GM23338 (cell line): ENCODE results near the gene FAM83F. TPM values are rescaled to one million over a fixed set of nuclear protein-coding genes. Genes with fewer than 3 reads are reported as not detected.

ENCODE experiments used
- ATAC-seq: fragments of 200-7000 bp; cut with Tn5 transposase; 3 replicates; pipeline ENCODE4 v1.9.1; 2020
- DNase-seq: peaks from one replicate; pipeline ENCODE4 v3.0.0-alpha.2; 2015; ENCODE audit warnings: low spot score
- H2AFZ ChIP-seq: fragments of 200-600 bp; sonication (generic); 2 replicates; pipeline ENCODE4 v1.8.0; 2016; ENCODE audit warnings: antibody characterized with exemption, mild to moderate bottlenecking, moderate library complexity
- H3F3A ChIP-seq: fragments of 200-600 bp; sonication (generic); replicated peaks from 2 replicates; pipeline ENCODE4 v1.8.0; 2017; ENCODE audit warnings: antibody characterized with exemption, mixed run types, low read depth
- H3K27ac ChIP-seq: fragments of 200-600 bp; sonication (generic); 2 replicates; pipeline ENCODE4 v1.6.1; 2016; ENCODE audit warnings: low read depth
- H3K27me3 ChIP-seq: fragments of 200-600 bp; sonication (generic); 2 replicates; pipeline ENCODE4 v1.8.0; 2016; ENCODE audit warnings: mild to moderate bottlenecking, mixed run types, moderate library complexity; ENCODE audit not compliant: insufficient read depth
- H3K36me3 ChIP-seq: fragments of 200-600 bp; sonication (generic); 2 replicates; pipeline ENCODE4 v1.8.0; 2016; ENCODE audit warnings: mild to moderate bottlenecking; ENCODE audit not compliant: insufficient read depth
- H3K4me1 ChIP-seq: fragments of 200-600 bp; sonication (generic); 2 replicates; pipeline ENCODE4 v1.8.0; 2016; ENCODE audit warnings: mild to moderate bottlenecking, moderate library complexity; ENCODE audit not compliant: insufficient read depth
- H3K4me2 ChIP-seq: fragments of 200-600 bp; sonication (generic); 2 replicates; pipeline ENCODE4 v1.7.1; 2017; ENCODE audit warnings: mixed run types
- H3K4me3 ChIP-seq: fragments of 200-600 bp; sonication (generic); 2 replicates; pipeline ENCODE4 v1.6.1; 2016; ENCODE audit warnings: mixed run types
- H3K79me2 ChIP-seq: fragments of 200-600 bp; sonication (generic); replicated peaks from 2 replicates; pipeline ENCODE4 v1.8.0; 2017; ENCODE audit warnings: mild to moderate bottlenecking; ENCODE audit not compliant: insufficient read depth
- H3K9me2 ChIP-seq: fragments of 200-600 bp; sonication (generic); 2 replicates; pipeline ENCODE4 v1.8.0; 2017; ENCODE audit not compliant: insufficient read depth
- H4K20me1 ChIP-seq: fragments of 200-600 bp; sonication (generic); replicated peaks from 2 replicates; pipeline ENCODE4 v1.8.0; 2017; ENCODE audit warnings: mild to moderate bottlenecking; ENCODE audit not compliant: insufficient read depth
- H3K27ac Mint-ChIP-seq: 2 replicates; pipeline ENCODE4 v1.8.0; 2020; ENCODE audit warnings: inconsistent platforms, mild to moderate bottlenecking, moderate library complexity, mixed read lengths
- H3K27me3 Mint-ChIP-seq: 3 replicates; pipeline ENCODE4 v1.8.0; 2022; ENCODE audit warnings: low read depth, mild to moderate bottlenecking, moderate library complexity, mixed read lengths, inconsistent platforms; ENCODE audit not compliant: insufficient read depth, poor library complexity
- H3K36me3 Mint-ChIP-seq: 3 replicates; pipeline ENCODE4 v1.8.0; 2021; ENCODE audit warnings: low read depth, mild to moderate bottlenecking, inconsistent platforms, moderate library complexity, mixed read lengths
- H3K4me1 Mint-ChIP-seq: 3 replicates; pipeline ENCODE4 v1.8.0; 2020; ENCODE audit warnings: mild to moderate bottlenecking, inconsistent platforms, mixed read lengths
- H3K4me3 Mint-ChIP-seq: 3 replicates; pipeline ENCODE4 v1.8.0; 2021; ENCODE audit warnings: moderate library complexity, mild to moderate bottlenecking, inconsistent platforms, mixed read lengths
- H3K9me3 Mint-ChIP-seq: 3 replicates; pipeline ENCODE4 v1.8.0; 2020; ENCODE audit warnings: moderate library complexity, mild to moderate bottlenecking, inconsistent platforms, mixed read lengths
- CREB1 ChIP-seq: fragments of 250-450 bp; sonication (Bioruptor Pico); IDR thresholded peaks from 2 replicates; pipeline ENCODE4 v1.5.0; 2020; ENCODE audit warnings: low read depth, mild to moderate bottlenecking, moderate library complexity
- EZH2 ChIP-seq: fragments of 200-600 bp; sonication (generic); IDR thresholded peaks from one replicate; pipeline ENCODE4 v1.8.0; 2017; ENCODE audit warnings: antibody characterized with exemption, mild to moderate bottlenecking, low read depth; ENCODE audit not compliant: unreplicated experiment
- EZH2phosphoT487 ChIP-seq: fragments of 200-600 bp; sonication (generic); IDR thresholded peaks from one replicate; pipeline ENCODE4 v1.8.1; 2018; ENCODE audit warnings: antibody characterized with exemption; ENCODE audit not compliant: unreplicated experiment
- JUNB ChIP-seq: IDR thresholded peaks from one replicate; pipeline ENCODE4 v1.6.1; 2016; ENCODE audit warnings: antibody characterized with exemption; ENCODE audit not compliant: unreplicated experiment
- NANOG ChIP-seq: IDR thresholded peaks from 2 replicates; pipeline ENCODE4 v1.6.1; 2016; ENCODE audit warnings: antibody characterized with exemption, borderline replicate concordance
- POLR2AphosphoS5 ChIP-seq: IDR thresholded peaks from 2 replicates; pipeline ENCODE4 v1.6.1; 2016; ENCODE audit warnings: antibody characterized with exemption, low read depth
- STAT1 ChIP-seq: IDR thresholded peaks from one replicate; pipeline ENCODE4 v1.6.1; 2016; ENCODE audit warnings: antibody characterized with exemption; ENCODE audit not compliant: unreplicated experiment
- ZNF114 ChIP-seq: fragments of 250-450 bp; sonication (Bioruptor Pico); IDR thresholded peaks from 2 replicates; pipeline ENCODE4 v1.5.0; 2020; ENCODE audit warnings: mild to moderate bottlenecking, moderate library complexity
- polyA plus RNA-seq: library from polyadenylated mRNA; unstranded; fragments of >200 nt; fragmentation: Nextera tagmentation; extraction: Ambion mirVana; gene quantifications from 2 replicates; pipeline ENCODE4 v1.2.1, GENCODE V29; 2016
- total RNA-seq: library from RNA; depleted of rRNA; stranded (reverse); fragments of >200 nt; shearing (Covaris generic); gene quantifications from 2 replicates; pipeline ENCODE4 v1.2.3, GENCODE V29; 2014
- TF ChIP-seq, protein P1 (sequence below): IDR thresholded peaks from one replicate; pipeline ENCODE4 v1.6.1; 2018; ENCODE audit warnings: antibody characterized with exemption; ENCODE audit not compliant: unreplicated experiment
- TF ChIP-seq, protein P2 (sequence below), 2 experiments: fragments of 200-600 bp in 1 of 2; sonication (generic) in 1 of 2; conservative IDR thresholded peaks; 2 replicates each; pipeline versions ENCODE4 v1.5.1 to v1.6.1; 2016 to 2017; ENCODE audit warnings: antibody characterized with exemption in 2 of 2, low read depth in 2 of 2, mild to moderate bottlenecking in 2 of 2, moderate library complexity in 1 of 2
- TF ChIP-seq, protein P3 (sequence below): IDR thresholded peaks from 2 replicates; pipeline ENCODE4 v1.6.1; 2016; ENCODE audit warnings: antibody characterized with exemption

The FAM83F gene
- total and polyA plus RNA-seq, 2 experiments from 2014 or later, result 3.7 to 15.9 TPM

DNA sequence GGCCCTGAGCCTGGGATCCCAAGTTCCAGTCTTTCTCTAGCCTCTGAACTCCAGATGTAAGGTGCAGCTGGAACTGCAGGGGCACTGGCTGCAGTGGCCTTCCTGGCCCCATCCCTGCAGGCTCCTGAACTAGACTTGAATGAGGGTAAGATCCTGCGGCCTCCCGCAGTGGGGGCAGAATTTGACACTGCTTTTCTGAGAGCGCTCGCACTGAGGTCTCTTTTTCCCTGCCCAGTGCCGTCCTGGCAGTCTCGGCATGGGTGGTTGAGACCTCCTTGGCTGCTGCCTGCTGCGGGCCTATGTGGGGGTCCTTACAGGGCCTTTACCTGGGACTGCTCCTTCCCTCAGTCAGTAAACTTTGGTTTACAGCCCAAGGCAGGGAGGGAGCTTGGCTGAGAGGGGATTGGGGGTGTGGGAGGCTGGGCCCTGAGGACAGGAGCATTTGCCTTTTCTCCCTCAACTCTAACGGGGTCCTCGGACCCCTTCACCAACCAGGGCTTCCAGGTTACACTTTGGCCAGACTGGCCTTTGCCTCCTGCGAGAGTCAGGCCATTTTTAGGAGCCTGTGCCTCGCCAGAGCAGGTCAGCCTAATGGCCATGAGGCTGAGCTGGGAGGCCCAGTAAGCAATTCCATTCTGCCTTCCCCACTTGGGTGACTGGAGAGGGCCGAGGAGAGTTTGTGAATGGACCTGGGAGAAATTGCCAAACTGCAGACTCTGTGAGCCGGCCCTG lies 35.4 kb downstream of the FAM83F start:
- H3K4me2 ChIP-seq, result 0 out of 2 replicates have a peak overlapping the region, but pooled peaks have one; percentile 32
- peaks cover 5% of the 10 kb centered on the region; the same call in 2 of the 3 replicates for H3K36me3 Mint-ChIP-seq
- H3K27ac ChIP-seq, result 0 out of 2 replicates have a peak overlapping the region, but pooled peaks have one; percentile 39
- H2AFZ ChIP-seq, result no peak overlapping the region
- no peak for ATAC-seq
- no peak for DNase-seq
- TF ChIP-seq NANOG, result no peak
- TF ChIP-seq, protein P1, sequence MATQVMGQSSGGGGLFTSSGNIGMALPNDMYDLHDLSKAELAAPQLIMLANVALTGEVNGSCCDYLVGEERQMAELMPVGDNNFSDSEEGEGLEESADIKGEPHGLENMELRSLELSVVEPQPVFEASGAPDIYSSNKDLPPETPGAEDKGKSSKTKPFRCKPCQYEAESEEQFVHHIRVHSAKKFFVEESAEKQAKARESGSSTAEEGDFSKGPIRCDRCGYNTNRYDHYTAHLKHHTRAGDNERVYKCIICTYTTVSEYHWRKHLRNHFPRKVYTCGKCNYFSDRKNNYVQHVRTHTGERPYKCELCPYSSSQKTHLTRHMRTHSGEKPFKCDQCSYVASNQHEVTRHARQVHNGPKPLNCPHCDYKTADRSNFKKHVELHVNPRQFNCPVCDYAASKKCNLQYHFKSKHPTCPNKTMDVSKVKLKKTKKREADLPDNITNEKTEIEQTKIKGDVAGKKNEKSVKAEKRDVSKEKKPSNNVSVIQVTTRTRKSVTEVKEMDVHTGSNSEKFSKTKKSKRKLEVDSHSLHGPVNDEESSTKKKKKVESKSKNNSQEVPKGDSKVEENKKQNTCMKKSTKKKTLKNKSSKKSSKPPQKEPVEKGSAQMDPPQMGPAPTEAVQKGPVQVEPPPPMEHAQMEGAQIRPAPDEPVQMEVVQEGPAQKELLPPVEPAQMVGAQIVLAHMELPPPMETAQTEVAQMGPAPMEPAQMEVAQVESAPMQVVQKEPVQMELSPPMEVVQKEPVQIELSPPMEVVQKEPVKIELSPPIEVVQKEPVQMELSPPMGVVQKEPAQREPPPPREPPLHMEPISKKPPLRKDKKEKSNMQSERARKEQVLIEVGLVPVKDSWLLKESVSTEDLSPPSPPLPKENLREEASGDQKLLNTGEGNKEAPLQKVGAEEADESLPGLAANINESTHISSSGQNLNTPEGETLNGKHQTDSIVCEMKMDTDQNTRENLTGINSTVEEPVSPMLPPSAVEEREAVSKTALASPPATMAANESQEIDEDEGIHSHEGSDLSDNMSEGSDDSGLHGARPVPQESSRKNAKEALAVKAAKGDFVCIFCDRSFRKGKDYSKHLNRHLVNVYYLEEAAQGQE, result no peak
- TF ChIP-seq, protein P2, sequence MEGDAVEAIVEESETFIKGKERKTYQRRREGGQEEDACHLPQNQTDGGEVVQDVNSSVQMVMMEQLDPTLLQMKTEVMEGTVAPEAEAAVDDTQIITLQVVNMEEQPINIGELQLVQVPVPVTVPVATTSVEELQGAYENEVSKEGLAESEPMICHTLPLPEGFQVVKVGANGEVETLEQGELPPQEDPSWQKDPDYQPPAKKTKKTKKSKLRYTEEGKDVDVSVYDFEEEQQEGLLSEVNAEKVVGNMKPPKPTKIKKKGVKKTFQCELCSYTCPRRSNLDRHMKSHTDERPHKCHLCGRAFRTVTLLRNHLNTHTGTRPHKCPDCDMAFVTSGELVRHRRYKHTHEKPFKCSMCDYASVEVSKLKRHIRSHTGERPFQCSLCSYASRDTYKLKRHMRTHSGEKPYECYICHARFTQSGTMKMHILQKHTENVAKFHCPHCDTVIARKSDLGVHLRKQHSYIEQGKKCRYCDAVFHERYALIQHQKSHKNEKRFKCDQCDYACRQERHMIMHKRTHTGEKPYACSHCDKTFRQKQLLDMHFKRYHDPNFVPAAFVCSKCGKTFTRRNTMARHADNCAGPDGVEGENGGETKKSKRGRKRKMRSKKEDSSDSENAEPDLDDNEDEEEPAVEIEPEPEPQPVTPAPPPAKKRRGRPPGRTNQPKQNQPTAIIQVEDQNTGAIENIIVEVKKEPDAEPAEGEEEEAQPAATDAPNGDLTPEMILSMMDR (conservative IDR thresholded peaks at IDR 0.05; ENCODE audit: low read depth in 2 of 2), result no peak
- H3K79me2 ChIP-seq, result no peaks in the 10 kb centered on the region
- H3K27me3 ChIP-seq, result no peaks in the 10 kb centered on the region
- peaks cover 12% of the 10 kb centered on the region for H3K27me3 Mint-ChIP-seq
- no peaks in the 10 kb centered on the region for H3K36me3 ChIP-seq
- no peaks in the 10 kb centered on the region; the same call in 2 of the 3 replicates for H3K9me3 Mint-ChIP-seq
- peak overlapping the region; percentile 65 for H3K27ac Mint-ChIP-seq
- H4K20me1 ChIP-seq, result no peaks in the 10 kb centered on the region; the same call in 1 of the 2 replicates
- H3K9me2 ChIP-seq, result no peaks in the 10 kb centered on the region
- peaks cover 23% of the 10 kb centered on the region for H3K4me1 Mint-ChIP-seq
- H3K4me3 Mint-ChIP-seq, result no peak overlapping the region
- no peaks in the 10 kb centered on the region for H3F3A ChIP-seq
- H3K4me3 ChIP-seq, result no peak overlapping the region
- peaks cover 8% of the 10 kb centered on the region; the same call in 1 of the 2 replicates for H3K4me1 ChIP-seq

GRCh38 chr22:40030758-40031095 lies 36.0 kb downstream of the FAM83F start:
- Histone ChIP-seq H3K79me2 (no peaks in the 10 kb centered on the region), H2AFZ (no peak overlapping the region), H3K4me3 (no peak overlapping the region), H3K4me2 (0 out of 2 replicates have a peak overlapping the region, but pooled peaks have one; percentile 32), H3K9me2 (no peaks in the 10 kb centered on the region), H3F3A (0 out of 2 replicates have a peak, but pooled peaks cover under 1% of the 10 kb centered on the region), H3K27me3 (no peaks in the 10 kb centered on the region), H3K4me1 (peaks cover 8% of the 10 kb centered on the region; the same call in 1 of the 2 replicates), H3K27ac (no peak overlapping the region), H3K36me3 (no peaks in the 10 kb centered on the region), H4K20me1 (no peaks in the 10 kb centered on the region)
- peaks cover 23% of the 10 kb centered on the region for H3K4me1 Mint-ChIP-seq
- peaks cover 5% of the 10 kb centered on the region; the same call in 2 of the 3 replicates for H3K36me3 Mint-ChIP-seq
- no peak overlapping the region; the same call in 2 of the 3 replicates for H3K4me3 Mint-ChIP-seq
- H3K9me3 Mint-ChIP-seq, result no peaks in the 10 kb centered on the region; the same call in 2 of the 3 replicates
- peaks cover 14% of the 10 kb centered on the region for H3K27me3 Mint-ChIP-seq
- H3K27ac Mint-ChIP-seq, result peak overlapping the region; percentile 65; the same call in 1 of the 2 replicates
- DNase-seq (peak; percentile 52), ATAC-seq (peak; percentile 22)
- TF ChIP-seq, protein P1, result no peak
- TF ChIP-seq EZH2phosphoT487 (no peak), CREB1 (CRISPR knock-in tag) (no peak), EZH2 (no peak), JUNB (no peak), STAT1 (no peak), ZNF114 (no peak), NANOG (no peak), POLR2AphosphoS5 (no peak)
- TF ChIP-seq, protein P3, sequence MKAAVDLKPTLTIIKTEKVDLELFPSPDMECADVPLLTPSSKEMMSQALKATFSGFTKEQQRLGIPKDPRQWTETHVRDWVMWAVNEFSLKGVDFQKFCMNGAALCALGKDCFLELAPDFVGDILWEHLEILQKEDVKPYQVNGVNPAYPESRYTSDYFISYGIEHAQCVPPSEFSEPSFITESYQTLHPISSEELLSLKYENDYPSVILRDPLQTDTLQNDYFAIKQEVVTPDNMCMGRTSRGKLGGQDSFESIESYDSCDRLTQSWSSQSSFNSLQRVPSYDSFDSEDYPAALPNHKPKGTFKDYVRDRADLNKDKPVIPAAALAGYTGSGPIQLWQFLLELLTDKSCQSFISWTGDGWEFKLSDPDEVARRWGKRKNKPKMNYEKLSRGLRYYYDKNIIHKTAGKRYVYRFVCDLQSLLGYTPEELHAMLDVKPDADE, result no peak
